GF-D8 (cell line): Measurements from ENCODE around the gene NF2.
A peak's percentile ranks its signal among the peaks of the same experiment; 100 is the strongest.

Experiments
- DNase-seq: peaks from one replicate; lab custom pipeline; 2025; lab: John Stamatoyannopoulos, UW

Gene NF2

DNA sequence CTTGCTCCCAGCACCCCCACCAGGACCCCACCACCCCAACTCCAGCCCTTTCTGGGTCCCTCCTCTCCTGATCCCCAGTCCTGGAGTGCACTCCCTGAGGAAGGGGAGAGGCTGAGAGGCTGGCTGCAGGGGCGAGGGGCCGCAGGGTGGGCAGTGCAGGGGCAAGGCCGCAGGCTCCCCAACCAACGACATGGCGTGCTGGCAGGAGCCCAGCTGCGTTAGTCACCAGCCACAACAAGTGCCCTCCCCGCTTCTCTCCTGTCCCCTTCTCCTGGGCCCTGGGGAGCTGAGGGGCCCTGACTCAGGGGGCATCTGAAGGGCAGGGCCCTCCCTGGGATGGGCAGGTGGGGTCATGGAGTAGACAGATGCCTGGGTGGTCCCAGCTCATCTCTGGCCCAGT lies 118.7 kb downstream of the NF2 start:
- DNase-seq, result no peak

DNA sequence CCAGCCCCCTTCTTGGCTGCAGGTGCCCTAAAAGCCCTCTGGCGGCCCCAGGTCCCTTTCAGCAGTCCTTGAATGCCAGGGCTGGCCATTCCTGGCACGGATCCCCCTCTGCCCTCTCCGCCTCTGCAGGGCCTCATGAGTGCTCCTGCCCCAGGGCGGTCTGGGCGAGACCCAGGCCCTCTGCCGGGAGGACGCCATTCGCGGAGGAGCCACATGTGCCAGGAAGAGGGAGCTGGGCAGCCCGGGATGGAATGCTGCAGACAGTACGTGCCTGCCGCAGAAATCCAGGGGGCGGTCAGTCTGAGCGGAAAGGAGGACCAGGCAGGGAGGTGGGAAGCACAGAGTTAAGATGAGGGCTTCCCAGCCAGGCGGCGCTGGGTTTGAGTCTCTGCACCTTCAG lies 119.2 kb downstream of the NF2 start:
- no peak for DNase-seq

DNA sequence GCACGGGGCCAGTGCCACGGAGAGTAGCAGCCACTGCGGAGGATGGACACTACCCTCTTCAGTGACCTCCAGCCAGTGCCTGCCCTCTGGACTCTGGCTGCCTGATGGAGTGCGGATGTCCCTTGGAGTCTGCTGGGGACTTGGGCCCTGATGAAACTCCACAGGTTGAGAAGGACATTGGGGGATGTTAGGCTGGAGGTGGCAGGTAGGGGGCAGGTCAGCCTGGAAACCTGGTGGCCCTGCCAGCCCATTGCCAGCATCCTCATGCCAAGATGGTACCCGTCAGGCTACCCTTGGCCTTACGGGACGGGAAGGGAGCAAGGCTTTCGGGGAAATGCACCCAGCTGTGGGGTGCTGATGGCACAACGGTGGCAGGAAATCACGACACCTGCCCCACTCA lies 120.3 kb downstream of the NF2 start:
- DNase-seq, result no peak

DNA sequence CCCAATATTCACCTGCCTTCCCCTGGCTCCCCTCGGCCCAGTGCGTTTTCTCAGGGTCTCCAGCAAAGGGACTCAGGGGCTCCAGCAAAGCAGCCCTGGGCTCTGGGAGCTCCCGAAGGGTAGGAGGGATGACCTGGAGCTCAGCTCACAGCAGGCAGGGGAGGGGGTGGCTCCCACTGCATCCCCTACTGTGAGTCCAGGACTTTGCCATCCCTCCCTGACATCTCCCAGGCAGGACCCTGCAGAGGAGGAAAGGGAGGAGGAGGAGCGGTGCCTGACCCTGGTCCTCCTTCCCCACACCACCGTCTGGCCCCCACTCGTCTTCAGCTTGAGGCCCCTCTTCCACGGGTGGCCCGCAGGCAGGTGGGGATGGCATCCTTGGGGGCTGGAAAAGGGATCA lies 121.4 kb downstream of the NF2 start:
- no peak for DNase-seq

DNA sequence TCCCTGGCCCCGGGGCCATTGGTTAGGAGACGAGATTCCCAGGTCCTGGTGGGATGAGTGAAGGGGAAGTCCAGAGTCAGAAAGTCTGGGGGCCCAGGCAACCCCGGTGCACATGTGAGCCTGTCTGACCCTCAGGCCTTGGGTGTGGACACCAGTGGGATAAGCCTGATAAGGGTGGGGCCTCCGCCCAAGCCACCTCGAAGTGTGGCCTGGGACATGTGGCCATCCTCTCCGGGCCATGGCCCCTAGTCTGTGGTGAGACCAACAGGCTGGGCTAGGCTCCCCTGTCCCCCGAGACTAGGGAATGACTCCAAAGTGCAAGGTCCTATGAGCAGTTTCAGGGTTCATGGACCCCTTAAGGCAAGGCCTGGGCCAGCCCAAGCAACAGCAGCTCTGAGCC lies 122.7 kb downstream of the NF2 start:
- DNase-seq, result no peak

DNA sequence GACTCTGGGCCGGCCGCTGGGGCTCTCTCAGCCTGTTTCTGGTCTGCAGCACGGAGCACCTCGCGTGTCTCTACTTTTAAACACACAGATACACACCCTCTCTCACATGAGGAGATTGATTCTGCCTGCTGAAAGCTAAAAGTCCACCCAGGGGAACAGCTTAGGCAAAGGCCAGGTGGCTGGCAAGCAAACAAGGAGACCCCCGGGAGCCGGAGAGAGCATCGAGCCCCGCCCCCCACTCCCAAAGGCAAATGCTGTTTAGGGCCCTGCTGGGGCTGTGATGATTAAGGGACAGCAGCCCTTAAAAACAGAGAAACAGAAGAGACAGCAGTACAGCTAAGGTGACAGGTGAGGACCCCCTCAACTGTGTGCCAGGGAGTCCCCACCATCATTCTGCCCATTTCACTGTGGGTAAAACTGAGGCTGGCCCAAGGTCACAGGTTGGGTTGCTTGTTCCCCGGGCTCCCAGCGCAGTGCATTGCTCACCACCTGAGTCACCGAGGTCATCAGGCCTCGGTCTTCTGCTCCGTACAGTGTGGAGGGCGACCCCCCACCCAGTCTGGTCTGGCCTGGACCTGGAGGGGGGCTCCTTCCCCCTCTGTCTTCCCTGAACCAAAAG lies 123.2 kb downstream of the NF2 start:
- DNase-seq, result no peak

DNA sequence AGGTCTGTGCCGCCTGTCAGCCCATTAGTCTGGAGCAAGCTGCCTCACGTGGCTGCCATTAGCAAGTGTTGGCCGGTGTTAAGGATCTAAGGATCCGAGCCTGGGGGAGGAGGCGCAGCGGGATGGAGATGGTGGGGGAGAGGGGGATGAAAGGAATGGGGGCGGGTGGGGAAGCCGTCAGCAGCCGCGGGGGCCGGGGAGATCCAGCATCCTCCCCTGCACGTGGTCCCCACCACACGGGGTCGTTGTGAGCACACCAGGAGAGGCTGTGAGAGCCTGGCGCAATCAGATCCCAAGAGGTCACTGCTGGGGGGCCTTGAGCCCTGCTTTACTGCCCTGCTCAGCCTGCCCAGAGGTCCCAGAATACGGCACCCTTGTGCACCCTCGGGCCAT lies 123.7 kb downstream of the NF2 start:
- no peak for DNase-seq

DNA sequence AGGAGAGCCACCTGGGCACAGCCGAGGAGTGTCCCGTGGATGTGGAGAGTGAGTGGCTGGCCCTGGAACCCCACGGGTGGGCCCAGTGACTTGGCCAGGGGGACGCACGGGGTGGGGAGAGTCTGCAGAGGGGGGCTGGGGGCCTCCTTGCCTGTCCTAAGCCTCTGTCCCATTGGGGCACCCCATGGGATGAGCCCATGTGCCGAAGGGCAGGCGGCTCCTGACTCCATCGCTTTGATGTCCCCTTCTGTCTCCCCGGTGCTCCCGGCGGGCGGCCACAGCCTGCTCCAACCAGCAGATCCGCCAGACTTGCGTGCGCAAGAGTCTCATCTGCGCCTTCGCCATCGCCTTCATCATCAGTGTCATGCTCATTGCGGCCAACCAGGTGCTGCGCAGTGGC lies 125.7 kb downstream of the NF2 start:
- DNase-seq, result no peak

DNA sequence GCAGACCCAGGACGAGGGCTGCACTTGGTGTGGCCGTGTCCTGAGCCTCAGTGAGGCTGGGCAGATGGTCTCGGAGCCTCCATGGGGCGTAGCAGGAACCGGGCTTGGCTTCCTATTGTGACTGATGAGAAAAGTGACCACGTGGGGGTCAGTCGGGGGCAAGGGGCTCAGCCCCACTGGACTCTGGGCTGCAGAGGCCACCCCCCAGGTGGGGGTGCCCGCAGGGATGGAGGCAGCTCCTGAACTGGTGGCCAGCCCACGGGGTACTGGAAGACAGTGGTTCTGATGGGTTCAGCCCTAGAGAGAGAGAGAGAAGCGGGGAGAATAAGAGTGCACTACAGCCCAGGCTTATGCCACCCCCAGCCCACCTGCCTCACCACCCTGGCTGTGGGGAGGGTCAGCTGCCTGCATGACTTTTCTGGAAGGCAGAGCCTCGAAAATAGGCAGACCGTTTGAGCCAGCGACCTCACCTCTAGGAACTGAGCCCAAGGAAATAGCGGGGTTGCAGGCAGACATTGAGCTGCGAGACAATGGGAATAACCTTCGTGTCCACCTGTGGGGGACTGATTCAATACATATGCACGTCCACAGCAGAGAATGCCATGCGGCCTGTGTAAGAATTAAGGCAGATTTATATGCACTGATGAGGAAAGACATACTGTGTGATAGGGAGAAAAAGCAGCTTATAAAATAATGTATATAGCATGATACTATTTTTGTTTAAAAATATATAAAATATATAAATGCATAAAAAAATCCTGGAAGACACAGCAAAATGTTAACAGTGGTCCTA lies 127.8 kb downstream of the NF2 start:
- DNase-seq, result no peak

DNA sequence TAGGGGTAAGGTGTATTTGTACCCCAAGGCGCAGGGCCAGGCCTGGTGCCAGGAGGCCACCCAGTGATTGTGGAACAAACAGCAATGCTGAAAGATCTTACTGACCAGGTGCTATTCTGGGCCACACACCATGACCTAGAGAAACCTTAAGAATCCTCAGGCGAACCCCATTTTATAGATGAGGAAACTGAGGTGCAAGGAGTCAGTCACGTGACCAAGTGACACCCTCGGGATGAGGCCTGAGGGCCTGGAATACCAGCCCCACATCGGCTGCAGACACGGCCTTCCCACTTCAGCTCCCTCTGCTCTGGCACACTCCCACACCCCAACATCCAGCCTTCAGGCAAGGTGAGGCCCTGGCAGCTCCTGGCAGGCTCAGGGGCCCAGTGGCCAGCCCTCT lies 129.4 kb downstream of the NF2 start:
- no peak for DNase-seq

DNA sequence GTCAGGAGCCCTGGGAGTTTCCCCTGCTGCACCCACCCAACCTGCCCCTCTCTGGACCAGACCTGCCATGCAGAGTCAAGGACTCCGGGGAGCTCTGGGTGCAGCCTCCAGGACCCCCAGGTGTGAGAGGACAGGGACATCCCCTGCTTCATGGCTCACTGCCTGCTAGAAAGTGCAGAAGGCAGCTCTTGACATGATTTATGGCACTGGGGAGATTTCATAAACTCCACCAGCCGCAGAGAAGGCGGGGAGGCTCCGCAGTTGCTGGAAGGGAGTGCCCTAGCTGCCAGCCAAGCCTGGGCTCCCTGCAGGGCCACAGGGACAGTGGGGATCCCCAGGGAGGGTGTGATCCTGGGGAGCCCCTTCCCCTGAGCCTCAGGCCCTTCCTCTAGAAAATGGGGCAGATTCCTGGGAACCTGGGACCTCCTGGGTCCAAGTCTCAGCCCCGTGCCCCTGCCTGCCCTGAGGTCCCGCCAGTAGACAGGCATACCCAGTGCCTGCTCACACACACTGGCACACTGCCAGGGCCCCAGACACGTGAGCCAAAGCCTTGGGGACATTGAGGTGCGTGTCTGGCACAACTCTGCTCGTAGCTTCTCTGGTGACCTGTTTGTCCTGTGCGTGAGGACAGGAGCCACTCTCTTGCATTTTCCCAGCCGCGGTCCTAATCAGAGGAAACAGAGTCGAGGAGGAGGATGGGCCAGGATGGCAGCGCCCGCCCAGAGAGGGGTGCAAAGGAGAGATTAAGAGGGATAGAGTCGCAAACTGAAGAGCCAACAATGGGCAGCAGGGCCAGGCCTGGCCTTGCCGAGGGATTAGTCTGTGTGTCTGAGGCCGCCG lies 130.1 kb downstream of the NF2 start:
- DNase-seq, result peak; percentile 91

DNA sequence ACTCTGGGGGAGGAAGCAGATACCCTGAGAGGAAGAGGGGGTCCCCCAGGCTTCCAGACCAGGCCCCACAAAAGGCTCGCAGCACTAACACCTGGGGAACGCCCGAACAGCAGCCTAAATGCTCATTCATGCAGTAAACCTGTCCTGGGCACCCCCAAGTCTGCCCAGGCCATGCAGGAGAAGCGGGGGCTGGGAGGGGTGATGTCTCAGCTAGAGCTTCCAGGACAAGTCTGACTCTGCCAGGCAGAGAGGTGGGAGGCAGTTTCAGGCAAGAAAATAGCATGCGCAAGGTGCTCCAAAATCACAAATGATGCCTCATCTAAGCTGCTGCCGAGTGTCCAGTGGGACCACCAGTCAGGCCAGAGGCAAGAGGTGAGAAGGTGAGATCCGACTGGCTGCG lies 131.0 kb downstream of the NF2 start:
- DNase-seq, result no peak

DNA sequence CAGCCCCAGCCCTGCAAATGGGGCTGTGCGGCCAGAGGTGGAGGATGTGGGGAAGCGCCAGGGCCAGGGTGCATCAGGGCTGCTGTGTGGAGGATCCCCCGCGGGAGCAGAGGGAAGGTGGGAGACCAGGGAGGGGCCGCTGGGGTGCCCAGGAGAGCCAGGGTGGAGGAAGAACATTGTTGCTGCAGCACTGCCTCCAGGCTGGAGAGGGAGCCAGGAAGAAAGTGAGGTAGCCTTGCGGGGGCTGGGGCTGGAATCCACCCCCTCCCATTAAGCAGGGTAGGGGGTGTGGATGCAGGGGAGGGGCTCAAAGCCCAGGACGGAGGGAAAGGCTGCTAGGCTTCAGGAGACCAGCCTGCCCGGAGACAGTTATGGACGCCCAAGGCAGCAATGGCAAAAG lies 131.4 kb downstream of the NF2 start:
- no peak for DNase-seq

DNA sequence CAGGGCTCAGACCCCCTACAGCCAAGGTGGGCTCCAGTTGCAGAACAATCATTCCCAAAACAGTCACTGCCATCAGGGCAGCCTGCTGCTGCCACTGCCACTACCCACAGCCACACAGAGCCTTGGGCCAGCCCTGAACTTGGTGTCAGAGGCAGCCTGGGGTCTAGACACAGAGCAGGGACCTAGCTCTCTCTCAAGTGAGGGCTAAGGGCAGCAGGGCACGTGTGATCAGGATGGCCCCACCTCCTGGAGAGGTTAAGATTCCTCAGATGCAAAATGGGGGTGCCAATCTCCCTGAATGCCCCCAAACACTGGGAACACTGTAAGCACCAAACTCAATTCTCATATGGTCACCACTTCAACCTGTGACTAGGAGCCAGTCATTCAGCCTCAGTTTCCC lies 132.0 kb downstream of the NF2 start:
- no peak for DNase-seq

DNA sequence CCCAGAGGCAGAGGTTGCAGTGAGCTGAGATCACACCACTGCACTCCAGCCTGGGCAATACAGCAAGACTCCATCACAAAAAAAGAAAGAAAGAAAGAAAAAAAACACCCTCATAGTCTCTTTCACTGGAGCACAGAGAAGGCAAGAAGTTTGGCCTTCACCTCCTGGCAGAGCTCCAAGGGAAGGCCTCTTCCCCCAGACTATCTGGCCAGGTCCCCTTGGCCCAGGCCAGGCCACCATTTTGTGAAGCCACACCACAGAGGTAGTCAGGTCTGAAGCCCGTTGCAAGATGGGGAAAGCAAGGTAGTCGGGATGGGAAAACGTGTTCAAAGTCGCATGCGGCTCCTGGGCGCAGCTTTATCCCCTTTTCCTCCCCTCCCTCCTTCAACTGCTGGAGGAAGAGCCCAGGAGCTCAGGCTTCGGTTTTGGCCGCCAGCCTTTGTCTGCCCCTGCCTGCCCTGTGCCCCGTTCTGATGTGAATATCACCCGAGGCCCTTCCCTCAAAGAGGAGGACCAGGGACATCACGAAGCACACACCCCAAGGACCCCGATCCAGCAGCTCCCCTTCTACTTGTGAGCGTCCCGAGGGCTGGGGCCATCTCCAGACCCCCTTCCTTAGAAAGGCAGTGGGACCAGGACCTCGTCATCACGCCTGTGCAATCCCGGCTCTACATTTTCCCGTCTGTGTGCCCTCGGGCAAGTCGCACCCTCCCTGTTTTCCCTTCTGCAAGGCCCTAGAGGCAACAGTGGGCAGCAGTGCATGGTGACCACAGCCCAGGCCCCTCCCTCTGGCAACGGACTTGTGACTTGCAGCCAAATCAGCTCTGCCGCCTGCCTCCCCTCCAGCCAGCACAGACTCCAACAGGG lies 134.1 kb downstream of the NF2 start:
- no peak for DNase-seq

DNA sequence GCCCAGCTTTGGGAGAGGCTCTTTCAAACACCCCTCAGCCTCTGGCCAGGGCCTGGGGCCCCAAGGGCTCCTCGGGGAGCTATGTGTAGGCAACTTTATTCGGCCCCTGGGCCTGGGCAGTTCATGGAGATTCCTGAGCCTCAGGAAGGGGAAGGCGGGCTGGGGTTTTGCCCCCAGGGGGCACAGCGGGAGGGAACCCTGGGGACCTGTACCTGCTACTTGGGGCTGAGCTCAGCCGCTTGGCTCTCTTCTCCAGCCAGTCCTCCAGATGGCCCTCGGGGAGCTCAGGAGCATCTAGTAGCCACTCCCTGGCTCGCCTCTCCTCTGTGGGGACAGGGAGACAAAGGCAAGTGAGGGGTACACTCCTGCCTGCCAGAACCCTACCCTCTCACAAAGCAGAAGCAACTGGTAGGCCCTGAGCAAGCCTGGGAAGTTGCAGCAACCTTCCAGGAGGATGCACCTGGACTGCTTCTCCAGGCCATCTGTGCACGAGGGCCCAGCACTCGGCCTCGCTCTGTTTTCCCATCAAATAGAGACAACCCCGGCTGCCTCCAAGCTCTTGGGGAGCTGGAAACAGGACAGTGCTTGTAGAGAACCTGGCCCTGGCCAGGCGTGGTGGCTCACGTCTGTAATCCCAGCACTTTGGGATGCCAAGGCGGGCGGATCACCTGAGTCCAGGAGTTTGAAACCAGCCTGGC lies 134.8 kb downstream of the NF2 start:
- DNase-seq, result peak; percentile 43

DNA sequence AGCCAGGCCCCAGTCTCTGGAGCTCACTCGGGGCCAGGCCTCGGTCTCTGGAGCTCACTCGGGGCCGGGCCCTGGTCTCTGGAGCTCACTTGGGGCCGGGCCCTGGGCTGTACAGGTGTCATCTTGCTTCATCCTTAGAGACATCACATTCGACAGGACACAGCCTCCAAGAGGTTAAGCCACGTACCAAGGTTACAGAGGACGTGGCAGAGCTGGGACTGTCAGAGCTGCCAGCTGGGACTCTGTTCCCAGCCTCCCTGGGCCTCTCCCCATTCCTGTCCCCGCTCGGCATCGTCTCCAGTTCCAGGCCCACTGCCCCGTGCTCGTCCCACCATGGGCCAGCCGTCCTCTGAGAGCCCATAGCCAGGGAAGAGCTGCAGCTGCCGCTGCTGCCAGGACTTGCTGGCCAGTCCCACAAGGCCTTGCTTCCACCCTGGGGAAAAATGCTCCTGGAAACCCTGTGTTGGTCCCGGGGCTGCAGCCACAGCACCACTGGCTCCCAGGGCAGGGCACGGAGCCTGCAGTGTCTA lies 136.0 kb downstream of the NF2 start:
- DNase-seq, result no peak

DNA sequence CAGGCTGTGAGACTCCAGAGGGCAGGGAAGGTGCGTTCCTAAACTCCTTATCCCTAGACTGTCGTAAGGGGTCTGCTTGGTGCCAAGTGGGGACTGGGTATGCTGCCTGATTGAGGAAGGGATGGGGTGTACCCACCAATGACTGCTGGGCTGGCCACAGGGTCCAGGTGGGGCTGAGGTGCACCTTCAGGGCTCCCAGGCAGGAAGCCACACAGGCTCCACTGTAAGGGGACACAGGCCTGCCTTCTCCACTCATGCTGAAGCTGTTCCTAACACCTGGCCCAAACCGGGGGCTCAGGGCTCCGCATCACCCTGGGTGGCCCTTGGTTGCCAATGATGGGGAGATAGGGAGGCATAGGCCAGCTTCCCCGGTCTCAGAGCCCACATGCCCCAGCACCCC lies 136.8 kb downstream of the NF2 start:
- no peak for DNase-seq

DNA sequence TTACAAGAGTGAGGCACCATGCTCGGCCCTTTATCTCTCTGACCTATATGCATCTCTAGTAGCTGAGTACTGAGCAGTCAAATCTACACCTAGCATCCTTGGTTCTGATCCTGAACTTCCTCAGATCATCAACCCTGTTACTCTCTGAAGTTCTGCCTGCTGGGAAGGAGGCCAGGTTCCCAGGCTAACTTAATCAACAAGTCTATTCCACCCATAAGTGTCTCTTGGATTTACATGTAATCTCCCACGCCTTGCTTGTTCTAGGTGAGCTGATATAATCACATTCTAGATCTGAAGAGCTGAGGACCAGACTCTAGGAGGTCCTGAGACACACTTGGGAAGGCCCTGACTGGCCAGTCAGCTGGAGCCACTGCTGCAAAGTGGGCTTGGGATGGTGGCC lies 138.5 kb downstream of the NF2 start:
- no peak for DNase-seq

DNA sequence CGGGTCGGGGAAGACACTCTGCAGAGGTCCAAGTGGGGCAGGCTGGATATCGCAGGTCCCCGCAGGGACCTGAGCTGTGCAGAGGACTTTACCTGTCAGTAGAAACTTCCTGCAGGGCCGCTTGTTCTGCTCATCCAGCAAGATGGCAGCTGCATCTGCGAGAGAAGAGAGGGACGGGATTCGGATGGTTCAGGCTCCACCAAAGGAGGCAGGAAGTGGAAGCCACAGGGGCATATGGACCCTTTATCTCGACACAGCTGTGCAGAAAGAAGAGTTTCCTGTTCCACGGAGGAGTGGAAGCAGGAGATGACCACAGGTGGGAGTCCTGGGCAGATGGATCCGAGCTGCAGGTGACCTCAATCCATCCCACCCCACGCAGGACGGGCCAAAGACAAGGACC lies 138.9 kb downstream of the NF2 start:
- peak; percentile 15 for DNase-seq

DNA sequence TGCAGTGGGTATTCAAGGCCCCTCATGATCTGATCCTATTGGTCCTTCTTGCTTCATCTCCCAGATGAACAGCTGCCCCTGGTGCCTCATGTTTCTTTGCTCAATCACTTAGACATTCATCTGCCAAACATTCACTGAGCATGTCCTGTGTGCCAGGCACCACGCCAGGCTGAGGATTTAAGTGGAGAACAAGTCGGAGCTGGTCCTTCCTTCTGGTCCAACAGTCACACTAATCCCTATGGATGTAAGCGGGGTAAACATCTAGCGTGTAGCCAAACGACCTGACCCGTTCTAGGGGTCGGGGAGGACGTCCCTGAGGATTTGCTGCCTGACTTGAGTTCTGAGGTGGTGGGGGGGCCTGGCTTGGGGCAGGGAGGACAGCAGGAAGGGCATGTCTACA lies 141.5 kb downstream of the NF2 start:
- no peak for DNase-seq
